Activated CD8-positive, alpha-beta T cell treated with anti-CD3 and anti-CD28 coated beads, Interleukin-2, amount 10 ng/mL, durations not matched to agents 7 days and 5 days (primary cell): ENCODE data around the gene PLXDC2. TPM values are rescaled to one million over a fixed set of nuclear protein-coding genes. Genes with fewer than 3 reads are reported as not detected.

Experiments used
- ATAC-seq: fragments of 150-1000 bp; cut with Tn5 transposase; one replicate; pipeline ENCODE4 v1.10.0; 2021; ENCODE audit warnings: moderate library complexity
- CTCF ChIA-PET: fragments of 350-600 bp; sonication (Branson Sonifier 250); formaldehyde crosslinking; loops from one replicate; lab custom pipeline; 2021; ENCODE audit warnings: antibody characterized with exemption; lab: Charles Lee
- POLR2A ChIA-PET: fragments of 350-600 bp; sonication (Branson Sonifier 250); formaldehyde crosslinking; loops from one replicate; lab custom pipeline; 2021; ENCODE audit warnings: antibody characterized with exemption; lab: Charles Lee
- DNase-seq: peaks from one replicate; pipeline ENCODE4 v3.0.0-alpha.2; 2020
- H3K27ac Mint-ChIP-seq: one replicate; pipeline ENCODE4 v1.8.0; 2021; ENCODE audit warnings: mild to moderate bottlenecking, mixed read lengths
- H3K27me3 Mint-ChIP-seq: one replicate; pipeline ENCODE4 v1.8.0; 2021; ENCODE audit warnings: low read depth, mixed read lengths
- H3K36me3 Mint-ChIP-seq: one replicate; pipeline ENCODE4 v1.8.0; 2021; ENCODE audit warnings: low read depth, mixed read lengths
- H3K4me1 Mint-ChIP-seq: one replicate; pipeline ENCODE4 v1.8.0; 2021; ENCODE audit warnings: low read depth, mixed read lengths
- H3K4me3 Mint-ChIP-seq: one replicate; pipeline ENCODE4 v1.8.0; 2021; ENCODE audit warnings: mild to moderate bottlenecking, mixed read lengths
- H3K9me3 Mint-ChIP-seq: one replicate; pipeline ENCODE4 v1.8.0; 2022; ENCODE audit warnings: mixed read lengths; ENCODE audit not compliant: insufficient read depth
- total RNA-seq, 2 experiments: library from RNA; stranded (reverse); gene quantifications; one replicate each; pipeline ENCODE4 v1.2.3, GENCODE V29; 2021

PLXDC2 gene
- total RNA-seq, 2 experiments from 2014 or later = 0.05 TPM; not detected in 1

GRCh38 chr10:19902456-19902855, 86.2 kb downstream of the PLXDC2 start:
- Mint-ChIP-seq H3K9me3 (peaks cover 3% of the 10 kb centered on the region), H3K4me1 (no peaks in the 10 kb centered on the region), H3K36me3 (no peaks in the 10 kb centered on the region), H3K4me3 (no peak overlapping the region), H3K27ac (no peak overlapping the region), H3K27me3 (no peaks in the 10 kb centered on the region)
- ATAC-seq (no peak), DNase-seq (no peak)
- ChIA-PET POLR2A (no interaction called here), CTCF (no interaction called here)

GRCh38 chr10:19904202-19904661, 88.0 kb downstream of the PLXDC2 start:
- Mint-ChIP-seq H3K27me3 (no peaks in the 10 kb centered on the region), H3K36me3 (no peaks in the 10 kb centered on the region), H3K9me3 (peaks cover 3% of the 10 kb centered on the region), H3K27ac (no peak overlapping the region), H3K4me3 (no peak overlapping the region), H3K4me1 (no peaks in the 10 kb centered on the region)
- DNase-seq (no peak), ATAC-seq (no peak)
- ChIA-PET CTCF (no interaction called here), POLR2A (no interaction called here)

- H3K4me3 Mint-ChIP-seq = no peak overlapping the region
- H3K27me3 Mint-ChIP-seq = no peaks in the 10 kb centered on the region
- ChIA-PET CTCF (no interaction called here), POLR2A (no interaction called here)
- no peaks in the 10 kb centered on the region for H3K36me3 Mint-ChIP-seq
- no peak for ATAC-seq
- no peak for DNase-seq
- H3K9me3 Mint-ChIP-seq = peaks cover 3% of the 10 kb centered on the region
- H3K4me1 Mint-ChIP-seq = no peaks in the 10 kb centered on the region
- no peak overlapping the region for H3K27ac Mint-ChIP-seq
Measured at GRCh38 chr10:19906108-19906791, 90.0 kb downstream of the PLXDC2 start.

- no peaks in the 10 kb centered on the region for H3K4me1 Mint-ChIP-seq
- H3K4me3 Mint-ChIP-seq = no peak overlapping the region
- H3K36me3 Mint-ChIP-seq = no peaks in the 10 kb centered on the region
- ATAC-seq (no peak), DNase-seq (no peak)
- H3K27ac Mint-ChIP-seq = no peak overlapping the region
- H3K27me3 Mint-ChIP-seq = no peaks in the 10 kb centered on the region
- POLR2A ChIA-PET = no interaction called here
- CTCF ChIA-PET = no interaction called here
- peaks cover 9% of the 10 kb centered on the region for H3K9me3 Mint-ChIP-seq
Measured at GRCh38 chr10:19908991-19909696, 92.9 kb downstream of the PLXDC2 start.

- Mint-ChIP-seq H3K4me1 (no peaks in the 10 kb centered on the region), H3K4me3 (no peak overlapping the region), H3K36me3 (no peaks in the 10 kb centered on the region), H3K9me3 (peaks cover 9% of the 10 kb centered on the region), H3K27ac (no peak overlapping the region), H3K27me3 (no peaks in the 10 kb centered on the region)
- CTCF ChIA-PET = no interaction called here
- ATAC-seq (no peak), DNase-seq (no peak)
- POLR2A ChIA-PET = no interaction called here
Measured at GRCh38 chr10:19911886-19912285, 95.7 kb downstream of the PLXDC2 start.

- CTCF ChIA-PET = no interaction called here
- Mint-ChIP-seq H3K4me1 (no peaks in the 10 kb centered on the region), H3K27ac (no peak overlapping the region), H3K27me3 (no peaks in the 10 kb centered on the region), H3K36me3 (no peaks in the 10 kb centered on the region), H3K9me3 (peaks cover 9% of the 10 kb centered on the region), H3K4me3 (no peak overlapping the region)
- DNase-seq = no peak
- ATAC-seq = no peak
- POLR2A ChIA-PET = no interaction called here
Measured at GRCh38 chr10:19913987-19914386, 97.8 kb downstream of the PLXDC2 start.

GRCh38 chr10:19915125-19915524, 98.9 kb downstream of the PLXDC2 start:
- no peak overlapping the region for H3K4me3 Mint-ChIP-seq
- H3K27ac Mint-ChIP-seq = no peak overlapping the region
- H3K4me1 Mint-ChIP-seq = no peaks in the 10 kb centered on the region
- DNase-seq (no peak), ATAC-seq (no peak)
- ChIA-PET POLR2A (no interaction called here), CTCF (no interaction called here)
- no peaks in the 10 kb centered on the region for H3K27me3 Mint-ChIP-seq
- H3K36me3 Mint-ChIP-seq = no peaks in the 10 kb centered on the region
- peaks cover 9% of the 10 kb centered on the region for H3K9me3 Mint-ChIP-seq

- ChIA-PET CTCF (no interaction called here), POLR2A (no interaction called here)
- H3K27me3 Mint-ChIP-seq = no peaks in the 10 kb centered on the region
- DNase-seq (no peak), ATAC-seq (no peak)
- no peaks in the 10 kb centered on the region for H3K4me1 Mint-ChIP-seq
- H3K9me3 Mint-ChIP-seq = peaks cover 9% of the 10 kb centered on the region
- no peaks in the 10 kb centered on the region for H3K36me3 Mint-ChIP-seq
- H3K27ac Mint-ChIP-seq = no peak overlapping the region
- no peak overlapping the region for H3K4me3 Mint-ChIP-seq
Measured at GRCh38 chr10:19915816-19916215, 99.6 kb downstream of the PLXDC2 start.

GRCh38 chr10:19917751-19918478, 101.7 kb downstream of the PLXDC2 start:
- Mint-ChIP-seq H3K4me3 (no peak overlapping the region), H3K36me3 (no peaks in the 10 kb centered on the region), H3K9me3 (peaks cover 9% of the 10 kb centered on the region), H3K27ac (no peak overlapping the region), H3K4me1 (no peaks in the 10 kb centered on the region), H3K27me3 (no peaks in the 10 kb centered on the region)
- ChIA-PET POLR2A (no interaction called here), CTCF (no interaction called here)
- ATAC-seq = no peak
- DNase-seq = no peak

GRCh38 chr10:19918794-19919193, 102.6 kb downstream of the PLXDC2 start:
- H3K9me3 Mint-ChIP-seq = peaks cover 1% of the 10 kb centered on the region
- no peaks in the 10 kb centered on the region for H3K27me3 Mint-ChIP-seq
- no peak overlapping the region for H3K4me3 Mint-ChIP-seq
- H3K27ac Mint-ChIP-seq = no peak overlapping the region
- DNase-seq = no peak
- H3K36me3 Mint-ChIP-seq = no peaks in the 10 kb centered on the region
- CTCF ChIA-PET = no interaction called here
- no peak for ATAC-seq
- POLR2A ChIA-PET = no interaction called here
- no peaks in the 10 kb centered on the region for H3K4me1 Mint-ChIP-seq

- Mint-ChIP-seq H3K27ac (no peak overlapping the region), H3K4me3 (no peak overlapping the region), H3K4me1 (no peaks in the 10 kb centered on the region), H3K27me3 (no peaks in the 10 kb centered on the region), H3K9me3 (no peaks in the 10 kb centered on the region), H3K36me3 (no peaks in the 10 kb centered on the region)
- ChIA-PET CTCF (no interaction called here), POLR2A (no interaction called here)
- DNase-seq = no peak
- no peak for ATAC-seq
Measured at GRCh38 chr10:19919671-19920070, 103.4 kb downstream of the PLXDC2 start.

GRCh38 chr10:19920075-19920726, 104.0 kb downstream of the PLXDC2 start:
- ATAC-seq (no peak), DNase-seq (no peak)
- ChIA-PET POLR2A (no interaction called here), CTCF (no interaction called here)
- H3K27me3 Mint-ChIP-seq = no peaks in the 10 kb centered on the region
- H3K4me3 Mint-ChIP-seq = no peak overlapping the region
- no peaks in the 10 kb centered on the region for H3K4me1 Mint-ChIP-seq
- no peak overlapping the region for H3K27ac Mint-ChIP-seq
- no peaks in the 10 kb centered on the region for H3K9me3 Mint-ChIP-seq
- H3K36me3 Mint-ChIP-seq = no peaks in the 10 kb centered on the region
